ENCODE measurements around the gene ATG5. TPM values are rescaled to one million over a fixed set of nuclear protein-coding genes. Genes with fewer than 3 reads are reported as not detected.

The ATG5 gene
- total and polyA plus RNA-seq, 2 experiments from 2014 or later = 35.4 to 42.8 TPM

DNA sequence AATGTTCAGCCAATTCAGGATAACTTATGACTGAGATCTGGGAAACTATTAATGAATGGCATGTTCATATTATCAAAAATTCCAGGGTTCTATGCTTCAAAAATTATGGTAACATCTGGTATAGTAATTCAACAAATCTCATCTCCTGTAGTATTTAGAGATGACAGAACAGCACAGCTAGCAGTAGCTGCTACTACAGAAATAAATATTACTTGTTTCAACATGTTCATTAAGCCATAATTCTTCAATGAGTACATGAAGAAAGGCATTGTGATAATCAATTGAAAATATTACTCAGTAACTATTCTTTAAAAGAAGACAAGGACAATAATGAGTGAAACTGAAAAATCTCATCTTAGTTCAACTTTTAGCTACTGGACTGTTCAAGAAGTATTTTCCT, 66.8 kb downstream of the ATG5 start:
- DNase-seq (ENCODE audit: low spot score) = no peak
- H4K20me1 ChIP-seq (ENCODE audit: insufficient read depth, poor library complexity, severe bottlenecking) = no peaks in the 10 kb centered on the region
- no peak overlapping the region for H2AFZ ChIP-seq
- H3K9me2 ChIP-seq (replicated peaks; ENCODE audit: insufficient read depth) = no peaks in the 10 kb centered on the region
- no peak overlapping the region for H3K4me3 ChIP-seq
- no peaks in the 10 kb centered on the region for H3K9me3 ChIP-seq (ENCODE audit: low read depth)
- H3K4me1 ChIP-seq (ENCODE audit: insufficient read depth) = peaks cover 9% of the 10 kb centered on the region
- peaks cover 16% of the 10 kb centered on the region for H3K79me2 ChIP-seq
- no peak overlapping the region for H3K27ac ChIP-seq
- H3K36me3 ChIP-seq (replicated peaks; ENCODE audit: insufficient read depth, low read depth) = no peaks in the 10 kb centered on the region
- no peak for TF ChIP-seq EZH2phosphoT487 (IDR thresholded peaks at IDR 0.05; ENCODE audit: low read depth, severe bottlenecking, unreplicated experiment)
- TF ChIP-seq, protein P1, sequence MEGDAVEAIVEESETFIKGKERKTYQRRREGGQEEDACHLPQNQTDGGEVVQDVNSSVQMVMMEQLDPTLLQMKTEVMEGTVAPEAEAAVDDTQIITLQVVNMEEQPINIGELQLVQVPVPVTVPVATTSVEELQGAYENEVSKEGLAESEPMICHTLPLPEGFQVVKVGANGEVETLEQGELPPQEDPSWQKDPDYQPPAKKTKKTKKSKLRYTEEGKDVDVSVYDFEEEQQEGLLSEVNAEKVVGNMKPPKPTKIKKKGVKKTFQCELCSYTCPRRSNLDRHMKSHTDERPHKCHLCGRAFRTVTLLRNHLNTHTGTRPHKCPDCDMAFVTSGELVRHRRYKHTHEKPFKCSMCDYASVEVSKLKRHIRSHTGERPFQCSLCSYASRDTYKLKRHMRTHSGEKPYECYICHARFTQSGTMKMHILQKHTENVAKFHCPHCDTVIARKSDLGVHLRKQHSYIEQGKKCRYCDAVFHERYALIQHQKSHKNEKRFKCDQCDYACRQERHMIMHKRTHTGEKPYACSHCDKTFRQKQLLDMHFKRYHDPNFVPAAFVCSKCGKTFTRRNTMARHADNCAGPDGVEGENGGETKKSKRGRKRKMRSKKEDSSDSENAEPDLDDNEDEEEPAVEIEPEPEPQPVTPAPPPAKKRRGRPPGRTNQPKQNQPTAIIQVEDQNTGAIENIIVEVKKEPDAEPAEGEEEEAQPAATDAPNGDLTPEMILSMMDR (IDR thresholded peaks at IDR 0.05; ENCODE audit: poor library complexity) = no peak
- TF ChIP-seq EZH2 (IDR thresholded peaks at IDR 0.05; ENCODE audit: borderline replicate concordance) = no peak
- no peaks in the 10 kb centered on the region for H3K27me3 ChIP-seq
- no peak overlapping the region for H3K4me2 ChIP-seq

- Histone ChIP-seq H3K79me2 (peaks cover 16% of the 10 kb centered on the region), H3K4me3 (no peak overlapping the region), H3K9me2 (replicated peaks; ENCODE audit: insufficient read depth) (no peaks in the 10 kb centered on the region), H3K27ac (no peak overlapping the region), H4K20me1 (ENCODE audit: insufficient read depth, poor library complexity, severe bottlenecking) (no peaks in the 10 kb centered on the region), H3K4me2 (no peak overlapping the region), H3K36me3 (replicated peaks; ENCODE audit: insufficient read depth, low read depth) (no peaks in the 10 kb centered on the region), H2AFZ (no peak overlapping the region), H3K4me1 (ENCODE audit: insufficient read depth) (peaks cover 9% of the 10 kb centered on the region), H3K9me3 (ENCODE audit: low read depth) (no peaks in the 10 kb centered on the region), H3K27me3 (no peaks in the 10 kb centered on the region)
- no peak for DNase-seq (ENCODE audit: low spot score)
- TF ChIP-seq EZH2 (IDR thresholded peaks at IDR 0.05; ENCODE audit: borderline replicate concordance) (no peak), EZH2phosphoT487 (IDR thresholded peaks at IDR 0.05; ENCODE audit: low read depth, severe bottlenecking, unreplicated experiment) (no peak)
- TF ChIP-seq, protein P1 (IDR thresholded peaks at IDR 0.05; ENCODE audit: poor library complexity) = no peak
- 81% methylated on average over 2 of the region's 2 CpGs for WGBS (ENCODE audit: low lambda C conversion rate, missing lambda C conversion rate)
Measured at GRCh38 chr6:106257195-106257594, 68.4 kb downstream of the ATG5 start.

- Histone ChIP-seq H3K27ac (no peak overlapping the region), H3K79me2 (peaks cover 19% of the 10 kb centered on the region), H3K27me3 (no peaks in the 10 kb centered on the region), H2AFZ (no peak overlapping the region), H3K4me3 (no peak overlapping the region), H3K36me3 (replicated peaks; ENCODE audit: insufficient read depth, low read depth) (no peaks in the 10 kb centered on the region), H3K9me2 (replicated peaks; ENCODE audit: insufficient read depth) (no peaks in the 10 kb centered on the region), H4K20me1 (ENCODE audit: insufficient read depth, poor library complexity, severe bottlenecking) (no peaks in the 10 kb centered on the region), H3K4me2 (no peak overlapping the region), H3K4me1 (ENCODE audit: insufficient read depth) (peaks cover 5% of the 10 kb centered on the region), H3K9me3 (ENCODE audit: low read depth) (no peaks in the 10 kb centered on the region)
- TF ChIP-seq, protein P1 (IDR thresholded peaks at IDR 0.05; ENCODE audit: poor library complexity) = no peak
- WGBS (ENCODE audit: low lambda C conversion rate, missing lambda C conversion rate) = 64% methylated on average over 4 of the region's 4 CpGs
- no peak for DNase-seq (ENCODE audit: low spot score)
Measured at GRCh38 chr6:106256201-106256968, 69.2 kb downstream of the ATG5 start.
